ENCODE results near the gene TRMT13.

DNA sequence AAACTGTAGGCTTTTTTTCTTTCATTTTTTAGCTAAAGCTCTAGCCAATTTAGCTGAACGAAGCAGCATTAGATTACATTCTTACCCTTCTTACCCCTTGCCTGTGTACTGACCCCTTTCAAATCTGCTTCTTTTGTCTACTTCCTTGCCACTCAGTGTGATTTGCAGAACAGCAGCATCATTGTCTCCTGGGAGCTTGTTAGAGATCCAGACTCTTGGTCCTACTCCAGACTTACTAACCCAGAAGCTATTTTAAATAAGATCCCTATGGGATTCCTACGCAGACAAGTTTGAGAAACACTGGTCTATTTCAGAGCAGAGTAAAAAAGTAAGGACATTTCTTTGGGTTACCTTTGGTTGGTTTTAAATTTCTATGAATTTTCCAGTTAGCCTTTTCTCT is 31.3 kb downstream of the TRMT13 start:
- TF ChIP-seq, protein P1, sequence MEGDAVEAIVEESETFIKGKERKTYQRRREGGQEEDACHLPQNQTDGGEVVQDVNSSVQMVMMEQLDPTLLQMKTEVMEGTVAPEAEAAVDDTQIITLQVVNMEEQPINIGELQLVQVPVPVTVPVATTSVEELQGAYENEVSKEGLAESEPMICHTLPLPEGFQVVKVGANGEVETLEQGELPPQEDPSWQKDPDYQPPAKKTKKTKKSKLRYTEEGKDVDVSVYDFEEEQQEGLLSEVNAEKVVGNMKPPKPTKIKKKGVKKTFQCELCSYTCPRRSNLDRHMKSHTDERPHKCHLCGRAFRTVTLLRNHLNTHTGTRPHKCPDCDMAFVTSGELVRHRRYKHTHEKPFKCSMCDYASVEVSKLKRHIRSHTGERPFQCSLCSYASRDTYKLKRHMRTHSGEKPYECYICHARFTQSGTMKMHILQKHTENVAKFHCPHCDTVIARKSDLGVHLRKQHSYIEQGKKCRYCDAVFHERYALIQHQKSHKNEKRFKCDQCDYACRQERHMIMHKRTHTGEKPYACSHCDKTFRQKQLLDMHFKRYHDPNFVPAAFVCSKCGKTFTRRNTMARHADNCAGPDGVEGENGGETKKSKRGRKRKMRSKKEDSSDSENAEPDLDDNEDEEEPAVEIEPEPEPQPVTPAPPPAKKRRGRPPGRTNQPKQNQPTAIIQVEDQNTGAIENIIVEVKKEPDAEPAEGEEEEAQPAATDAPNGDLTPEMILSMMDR (IDR thresholded peaks at IDR 0.05), result no peak
- no peak for TF ChIP-seq EZH2phosphoT487 (IDR thresholded peaks at IDR 0.05)
